PC-3 (cell line): ENCODE results near the gene WNK2. TPM values are rescaled to one million over a fixed set of nuclear protein-coding genes. Genes with fewer than 3 reads are reported as not detected.
A peak's percentile ranks its signal among the peaks of the same experiment; 100 is the strongest.

Source experiments
- ATAC-seq: fragments of 200-7000 bp; cut with Tn5 transposase; 2 replicates; pipeline ENCODE4 v1.9.1; 2020; ENCODE audit warnings: mild to moderate bottlenecking, moderate library complexity
- BruUV-seq: library from RNA; stranded (reverse); fragments of 400-500 nt; replicated peaks from 2 replicates; lab custom pipeline; 2021; lab: Mats Ljungman, UMichigan
- CTCF ChIA-PET: fragments of 300-600 bp; sonication (Branson Sonifier 250); formaldehyde crosslinking; loops from one replicate; lab custom pipeline; 2022; ENCODE audit warnings: antibody characterized with exemption; lab: Charles Lee
- POLR2A ChIA-PET: fragments of 300-600 bp; sonication (Branson Sonifier 250); formaldehyde crosslinking; loops from one replicate; lab custom pipeline; 2022; ENCODE audit warnings: antibody characterized with exemption; ENCODE audit not compliant: unreplicated experiment; lab: Charles Lee
- DNase-seq: peaks from one replicate; pipeline ENCODE4 v3.0.0-alpha.2; 2015
- H2AFZ ChIP-seq: fragments of 300-600 bp; sonication (generic); 2 replicates; pipeline ENCODE4 v1.6.0; 2016; ENCODE audit warnings: antibody characterized with exemption, low read length
- H3F3A ChIP-seq: fragments of 300-600 bp; sonication (generic); one replicate; pipeline ENCODE4 v1.6.0; 2017; ENCODE audit warnings: antibody characterized with exemption, low read length, control low read depth, mild to moderate bottlenecking; ENCODE audit not compliant: unreplicated experiment
- H3K27ac ChIP-seq: fragments of 300-600 bp; sonication (generic); 2 replicates; pipeline ENCODE4 v1.5.1; 2016; ENCODE audit warnings: mild to moderate bottlenecking, low read length
- H3K27me3 ChIP-seq: fragments of 300-600 bp; sonication (generic); 2 replicates; pipeline ENCODE4 v1.6.1; 2016; ENCODE audit warnings: low read length, mixed read lengths
- H3K36me3 ChIP-seq: fragments of 300-600 bp; sonication (generic); 2 replicates; pipeline ENCODE4 v1.6.1; 2016; ENCODE audit warnings: low read depth, mixed run types, low read length, mixed read lengths
- H3K4me1 ChIP-seq: fragments of 300-600 bp; sonication (generic); 2 replicates; pipeline ENCODE4 v1.5.1; 2016; ENCODE audit warnings: low read length; ENCODE audit not compliant: insufficient read depth
- H3K4me2 ChIP-seq: fragments of 300-600 bp; sonication (generic); 2 replicates; pipeline ENCODE4 v1.6.0; 2016; ENCODE audit warnings: low read length
- H3K4me3 ChIP-seq: fragments of 300-600 bp; sonication (generic); 2 replicates; pipeline ENCODE4 v1.5.1; 2016; ENCODE audit warnings: mild to moderate bottlenecking, low read length, mixed read lengths
- H3K79me2 ChIP-seq: fragments of 300-600 bp; sonication (generic); 2 replicates; pipeline ENCODE4 v1.6.1; 2017; ENCODE audit warnings: low read length, mixed read lengths
- H3K9ac ChIP-seq: fragments of 300-600 bp; sonication (generic); 2 replicates; pipeline ENCODE4 v1.6.0; 2016; ENCODE audit warnings: mild to moderate bottlenecking, low read length
- H3K9me2 ChIP-seq: fragments of 300-600 bp; sonication (generic); replicated peaks from 2 replicates; pipeline ENCODE4 v1.6.1; 2016; ENCODE audit warnings: mixed run types, low read length, mixed read lengths
- H3K9me3 ChIP-seq: fragments of 300-600 bp; sonication (generic); 2 replicates; pipeline ENCODE4 v1.6.1; 2016; ENCODE audit warnings: low read length, mixed read lengths
- H4K20me1 ChIP-seq: fragments of 300-600 bp; sonication (generic); 2 replicates; pipeline ENCODE4 v1.6.1; 2016; ENCODE audit warnings: low read length, mixed read lengths
- CTCF ChIP-seq: fragments of 300-600 bp; sonication (generic); conservative IDR thresholded peaks from 2 replicates; pipeline ENCODE4 v1.5.1; 2017; ENCODE audit warnings: antibody characterized with exemption, low read depth, mild to moderate bottlenecking, low read length
- EZH2 ChIP-seq: fragments of 300-600 bp; sonication (generic); IDR thresholded peaks from one replicate; pipeline ENCODE4 v1.6.1; 2017; ENCODE audit warnings: antibody characterized with exemption, mild to moderate bottlenecking, low read length; ENCODE audit not compliant: unreplicated experiment
- EZH2phosphoT487 ChIP-seq: fragments of 300-600 bp; sonication (generic); IDR thresholded peaks from 2 replicates; pipeline ENCODE4 v1.6.1; 2018; ENCODE audit warnings: mild to moderate bottlenecking, antibody characterized with exemption, low read length, borderline replicate concordance
- intact Hi-C: fragments of 100-400 bp; cut with micrococcal nuclease; formaldehyde crosslinking; loops from 2 replicates; pipeline ENCODE4 v1.9.0; 2023
- total RNA-seq: library from RNA; depleted of rRNA; stranded (reverse); fragments of >200 nt; gene quantifications from 2 replicates; pipeline ENCODE4 v1.2.3, GENCODE V29; 2014

WNK2 gene
- total RNA-seq, 1 experiment from 2014 or later = 11.7 TPM

GRCh38 chr9:93257808-93258331, 73.9 kb downstream of the WNK2 start:
- H3K9ac ChIP-seq = no peak overlapping the region
- intact Hi-C loops = no loop called here
- no peaks in the 10 kb centered on the region for H3K79me2 ChIP-seq
- H3K27me3 ChIP-seq = no peaks in the 10 kb centered on the region
- H3K9me2 ChIP-seq = no peaks in the 10 kb centered on the region
- ChIA-PET POLR2A (no interaction called here), CTCF (no interaction called here)
- peak; percentile 48 for DNase-seq
- no peak overlapping the region for H3K4me3 ChIP-seq
- no peak overlapping the region for H3K27ac ChIP-seq
- H3K36me3 ChIP-seq = no peaks in the 10 kb centered on the region
- TF ChIP-seq EZH2 (no peak), EZH2phosphoT487 (no peak)
- H4K20me1 ChIP-seq = no peaks in the 10 kb centered on the region
- no peak; the same call in none of the 2 replicates for ATAC-seq
- H2AFZ ChIP-seq = no peak overlapping the region
- no peaks in the 10 kb centered on the region for H3K9me3 ChIP-seq
- no TSS peak for BruUV-seq
- H3K4me1 ChIP-seq = peaks cover 10% of the 10 kb centered on the region
- no peaks in the 10 kb centered on the region for H3F3A ChIP-seq
- no peak overlapping the region for H3K4me2 ChIP-seq

- DNase-seq (no peak), ATAC-seq (no peak)
- H4K20me1 ChIP-seq = no peaks in the 10 kb centered on the region
- no peaks in the 10 kb centered on the region for H3K79me2 ChIP-seq
- no peak overlapping the region for H3K4me3 ChIP-seq
- POLR2A ChIA-PET = interaction anchor here (0.6 kb wide), 1 partner anchor 323 kb away, joined by 3 read pairs; no protein-coding TSS in a partner anchor
- TF ChIP-seq EZH2 (no peak), EZH2phosphoT487 (no peak), CTCF (no peak)
- H3F3A ChIP-seq = no peaks in the 10 kb centered on the region
- H3K9ac ChIP-seq = no peak overlapping the region
- no TSS peak for BruUV-seq
- intact Hi-C loops = no loop called here
- no peaks in the 10 kb centered on the region for H3K9me2 ChIP-seq
- H3K4me2 ChIP-seq = no peak overlapping the region
- H3K36me3 ChIP-seq = no peaks in the 10 kb centered on the region
- peaks cover 10% of the 10 kb centered on the region for H3K4me1 ChIP-seq
- CTCF ChIA-PET = no interaction called here
- H3K27ac ChIP-seq = no peak overlapping the region
- no peaks in the 10 kb centered on the region for H3K27me3 ChIP-seq
- no peak overlapping the region for H2AFZ ChIP-seq
- H3K9me3 ChIP-seq = no peaks in the 10 kb centered on the region
Measured at GRCh38 chr9:93258419-93258817, 74.5 kb downstream of the WNK2 start.

- ChIA-PET POLR2A (interaction anchor here (0.6 kb wide), 1 partner anchor 322 kb away, joined by 3 read pairs; no protein-coding TSS in a partner anchor), CTCF (no interaction called here)
- BruUV-seq = no TSS peak
Measured at GRCh38 chr9:93258818-93259489, 75.0 kb downstream of the WNK2 start.

More at GRCh38 chr9:93258818-93259489, 75.0 kb downstream of the WNK2 start:
- Histone ChIP-seq H3K9me3 (no peaks in the 10 kb centered on the region), H3K27me3 (no peaks in the 10 kb centered on the region), H3F3A (no peaks in the 10 kb centered on the region), H4K20me1 (no peaks in the 10 kb centered on the region), H3K79me2 (no peaks in the 10 kb centered on the region), H3K36me3 (no peaks in the 10 kb centered on the region), H3K9ac (no peak overlapping the region), H3K9me2 (no peaks in the 10 kb centered on the region), H3K27ac (no peak overlapping the region), H3K4me2 (no peak overlapping the region), H2AFZ (no peak overlapping the region), H3K4me1 (peaks cover 10% of the 10 kb centered on the region), H3K4me3 (no peak overlapping the region)
- TF ChIP-seq EZH2 = no peak
- intact Hi-C loops = no loop called here
- no peak for DNase-seq
- ATAC-seq = no peak
